Thyroid gland (tissue), 4 donors: ENCODE measurements around the gene FADS6.

Source experiments
- CTCF ChIP-seq, 6 experiments: fragments of 200-600 bp in 3 of 6; fragments of 450-650 bp in 3 of 6; sonication (generic) in 3 of 6; IDR thresholded peaks; one replicate each; pipeline ENCODE4 v1.5.1; 2016 to 2019; ENCODE audit warnings: antibody characterized with exemption in 6 of 6, mild to moderate bottlenecking in 2 of 6, inconsistent platforms in 1 of 6, moderate library complexity in 1 of 6
- POLR2A ChIP-seq, 2 donors: fragments of 450-650 bp; IDR thresholded peaks; one replicate each; pipeline ENCODE4 v1.6.1; 2017; ENCODE audit warnings: antibody characterized with exemption in 2 of 2, mild to moderate bottlenecking in 2 of 2, moderate library complexity in 1 of 2

DNA sequence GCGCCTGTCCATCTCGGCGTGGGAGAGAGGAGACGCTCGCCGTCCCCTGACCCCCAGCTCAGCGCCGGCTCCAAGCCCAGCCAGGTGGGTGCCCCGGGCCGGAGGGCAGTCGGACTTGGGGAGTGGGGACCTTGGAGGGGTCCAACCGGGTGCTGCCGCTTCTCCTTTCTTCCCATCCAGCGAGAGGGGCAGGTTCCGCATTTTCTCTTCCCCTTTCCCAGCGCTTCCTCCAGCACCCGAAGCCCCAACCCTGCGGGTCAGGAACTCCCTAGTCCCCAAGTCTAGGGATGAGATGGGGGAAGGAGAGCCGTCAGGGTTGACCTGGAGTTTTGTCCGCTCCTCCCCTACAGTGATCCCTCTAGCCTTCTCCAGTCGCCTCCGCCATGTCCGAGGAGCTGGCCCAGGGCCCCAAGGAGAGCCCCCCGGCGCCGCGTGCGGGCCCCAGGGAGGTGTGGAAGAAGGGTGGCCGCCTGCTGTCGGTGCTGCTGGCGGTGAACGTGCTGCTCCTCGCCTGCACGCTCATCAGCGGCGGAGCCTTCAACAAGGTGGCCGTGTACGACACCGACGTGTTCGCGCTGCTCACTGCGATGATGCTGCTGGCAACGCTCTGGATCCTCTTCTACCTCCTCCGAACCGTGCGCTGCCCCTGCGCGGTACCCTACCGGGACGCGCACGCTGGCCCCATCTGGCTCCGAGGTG lies 31.0 kb upstream of the FADS6 start, which contains the start of gene OTOP2:
- no peak for TF ChIP-seq POLR2A (IDR thresholded peaks at IDR 0.05)
- TF ChIP-seq CTCF (IDR thresholded peaks at IDR 0.05), result no peak
